Measurements from ENCODE around the gene SORBS1.

Gene SORBS1

GRCh38 chr10:95537542-95537927 is 23.6 kb downstream of the SORBS1 start:
- no peak overlapping the region for H2AK5ac ChIP-seq (ENCODE audit: low read length)
- H3K4me2 ChIP-seq (ENCODE audit: low read length) = no peak overlapping the region
- H2BK120ac ChIP-seq (ENCODE audit: low read depth, low read length) = no peak overlapping the region
- no peak overlapping the region for H3K56ac ChIP-seq (ENCODE audit: low read length)
- DNase-seq = no peak
- H3K4me3 ChIP-seq (ENCODE audit: low read length) = no peak overlapping the region
- H2BK15ac ChIP-seq (replicated peaks; ENCODE audit: low read depth) = no peak overlapping the region
- H3K4ac ChIP-seq (ENCODE audit: low read depth, low read length) = no peak overlapping the region
- no peak overlapping the region for H2BK5ac ChIP-seq (ENCODE audit: low read length)
- peaks cover 5% of the 10 kb centered on the region for H3K79me1 ChIP-seq (ENCODE audit: low read length)
- H3K36me3 ChIP-seq (ENCODE audit: control insufficient read depth, insufficient read depth, low read length) = no peaks in the 10 kb centered on the region
- peaks cover 3% of the 10 kb centered on the region for H3K79me2 ChIP-seq (ENCODE audit: control insufficient read depth, insufficient read depth, low read length)
- no peak overlapping the region for H3K27ac ChIP-seq (ENCODE audit: low read depth, low read length)
- H3K23ac ChIP-seq (ENCODE audit: low read length) = no peak overlapping the region
- no peak overlapping the region for H4K5ac ChIP-seq (ENCODE audit: low read length)
- H3K4me1 ChIP-seq (ENCODE audit: control insufficient read depth, low read depth, low read length) = peaks cover 27% of the 10 kb centered on the region
- H3K27me3 ChIP-seq (ENCODE audit: insufficient read depth, low read length, poor library complexity) = no peaks in the 10 kb centered on the region
- H3K9ac ChIP-seq (ENCODE audit: low read length) = no peak overlapping the region
- WGBS (ENCODE audit: extremely low coverage, insufficient coverage, low lambda C conversion rate) = no CpG with 5 or more reads among the region's 4 CpGs
- H3K18ac ChIP-seq (ENCODE audit: low read length) = no peak overlapping the region
- H4K8ac ChIP-seq (ENCODE audit: low read depth, low read length) = no peak overlapping the region

DNA sequence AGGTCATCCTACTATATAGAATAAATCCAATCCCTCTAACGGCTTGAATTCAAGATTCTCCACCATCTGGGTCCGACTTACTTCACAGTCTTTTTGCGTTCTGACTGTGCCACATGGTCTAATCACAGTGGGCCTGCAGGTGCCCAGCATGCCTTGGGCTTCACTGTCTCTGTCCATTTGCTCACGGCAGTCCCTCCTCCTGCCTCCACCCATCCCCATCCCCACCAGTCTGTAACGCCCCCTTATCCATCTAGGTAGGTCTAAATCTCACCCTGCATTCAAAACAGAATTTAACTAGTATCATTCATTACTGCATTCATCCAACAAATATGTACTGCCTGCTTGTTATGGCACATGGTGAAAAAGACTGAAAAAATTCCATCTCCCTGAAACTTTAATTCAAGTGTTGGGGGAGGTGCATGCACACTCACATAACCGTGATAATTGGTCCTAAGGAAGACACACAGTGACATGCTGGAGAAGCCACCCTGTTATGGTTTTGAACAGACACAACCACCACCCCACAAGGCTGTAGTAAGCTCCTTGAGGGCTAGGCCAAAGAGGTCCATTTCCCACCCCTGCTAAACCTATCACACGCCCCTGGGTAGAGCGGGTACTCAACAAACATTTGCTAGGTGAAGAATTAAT is 24.2 kb downstream of the SORBS1 start:
- Histone ChIP-seq H3K4ac (ENCODE audit: low read depth, low read length) (no peak overlapping the region), H4K8ac (ENCODE audit: low read depth, low read length) (no peak overlapping the region), H2BK120ac (ENCODE audit: low read depth, low read length) (no peak overlapping the region), H3K56ac (ENCODE audit: low read length) (no peak overlapping the region), H3K27me3 (ENCODE audit: insufficient read depth, low read length, poor library complexity) (no peaks in the 10 kb centered on the region), H3K23ac (ENCODE audit: low read length) (no peak overlapping the region), H2AK5ac (ENCODE audit: low read length) (peak overlapping the region; percentile 20), H3K9ac (ENCODE audit: low read length) (no peak overlapping the region), H3K18ac (ENCODE audit: low read length) (no peak overlapping the region), H2BK15ac (replicated peaks; ENCODE audit: low read depth) (no peak overlapping the region), H4K5ac (ENCODE audit: low read length) (no peak overlapping the region), H3K79me1 (ENCODE audit: low read length) (peaks cover 5% of the 10 kb centered on the region), H3K4me1 (ENCODE audit: control insufficient read depth, low read depth, low read length) (peaks cover 30% of the 10 kb centered on the region), H3K4me2 (ENCODE audit: low read length) (no peak overlapping the region), H3K27ac (ENCODE audit: low read depth, low read length) (no peak overlapping the region), H3K79me2 (ENCODE audit: control insufficient read depth, insufficient read depth, low read length) (peaks cover 3% of the 10 kb centered on the region), H3K4me3 (ENCODE audit: low read length) (no peak overlapping the region), H2BK5ac (ENCODE audit: low read length) (no peak overlapping the region), H3K36me3 (ENCODE audit: control insufficient read depth, insufficient read depth, low read length) (no peaks in the 10 kb centered on the region)
- DNase-seq = no peak
- WGBS (ENCODE audit: extremely low coverage, insufficient coverage, low lambda C conversion rate) = no CpG with 5 or more reads among the region's 8 CpGs

GRCh38 chr10:95536017-95536416 is 25.2 kb downstream of the SORBS1 start:
- H4K8ac ChIP-seq (ENCODE audit: low read depth, low read length) = no peak overlapping the region
- no CpG with 5 or more reads among the region's 8 CpGs for WGBS (ENCODE audit: extremely low coverage, insufficient coverage, low lambda C conversion rate)

DNA sequence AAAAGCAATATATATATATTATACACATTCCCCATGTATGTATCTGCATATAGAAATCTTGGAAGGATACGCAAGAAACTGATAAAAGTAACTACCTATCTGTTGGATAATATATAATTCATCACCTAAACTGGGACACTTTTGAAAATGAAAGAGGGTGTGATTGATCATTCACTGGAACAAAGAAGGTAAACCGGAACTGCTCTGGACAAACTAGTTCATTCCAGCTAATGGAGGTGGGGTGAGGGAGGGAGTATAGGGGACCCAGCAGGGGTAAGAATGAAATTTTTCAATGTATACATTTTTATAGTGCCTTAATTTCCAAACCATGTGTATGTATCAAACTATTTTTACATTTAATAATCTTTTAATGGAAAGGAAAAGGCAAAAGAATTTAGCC is 25.6 kb downstream of the SORBS1 start:
- Histone ChIP-seq H3K23ac (ENCODE audit: low read length) (no peak overlapping the region), H2BK15ac (replicated peaks; ENCODE audit: low read depth) (no peak overlapping the region), H3K27ac (ENCODE audit: low read depth, low read length) (no peak overlapping the region), H3K4me3 (ENCODE audit: low read length) (no peak overlapping the region), H3K79me2 (ENCODE audit: control insufficient read depth, insufficient read depth, low read length) (no peaks in the 10 kb centered on the region), H2BK120ac (ENCODE audit: low read depth, low read length) (no peak overlapping the region), H3K18ac (ENCODE audit: low read length) (no peak overlapping the region), H3K9ac (ENCODE audit: low read length) (no peak overlapping the region), H4K8ac (ENCODE audit: low read depth, low read length) (no peak overlapping the region), H2BK5ac (ENCODE audit: low read length) (no peak overlapping the region), H3K56ac (ENCODE audit: low read length) (no peak overlapping the region), H4K5ac (ENCODE audit: low read length) (no peak overlapping the region), H2AK5ac (ENCODE audit: low read length) (no peak overlapping the region), H3K36me3 (ENCODE audit: control insufficient read depth, insufficient read depth, low read length) (no peaks in the 10 kb centered on the region), H3K4me1 (ENCODE audit: control insufficient read depth, low read depth, low read length) (peaks cover 18% of the 10 kb centered on the region), H3K4ac (ENCODE audit: low read depth, low read length) (no peak overlapping the region), H3K4me2 (ENCODE audit: low read length) (no peak overlapping the region), H3K79me1 (ENCODE audit: low read length) (peaks cover 3% of the 10 kb centered on the region), H3K27me3 (ENCODE audit: insufficient read depth, low read length, poor library complexity) (no peaks in the 10 kb centered on the region)
- no peak for DNase-seq
- no CpG with 5 or more reads among the region's 2 CpGs for WGBS (ENCODE audit: extremely low coverage, insufficient coverage, low lambda C conversion rate)

More at GRCh38 chr10:95536017-95536416, 25.2 kb downstream of the SORBS1 start:
- no peak overlapping the region for H2AK5ac ChIP-seq (ENCODE audit: low read length)
- no peak overlapping the region for H3K23ac ChIP-seq (ENCODE audit: low read length)
- no peak for DNase-seq
- no peak overlapping the region for H4K5ac ChIP-seq (ENCODE audit: low read length)
- no peaks in the 10 kb centered on the region for H3K36me3 ChIP-seq (ENCODE audit: control insufficient read depth, insufficient read depth, low read length)
- H3K56ac ChIP-seq (ENCODE audit: low read length) = peak overlapping the region; percentile 19
- no peaks in the 10 kb centered on the region for H3K79me2 ChIP-seq (ENCODE audit: control insufficient read depth, insufficient read depth, low read length)
- no peak overlapping the region for H3K4me3 ChIP-seq (ENCODE audit: low read length)
- no peaks in the 10 kb centered on the region for H3K27me3 ChIP-seq (ENCODE audit: insufficient read depth, low read length, poor library complexity)
- H3K4me1 ChIP-seq (ENCODE audit: control insufficient read depth, low read depth, low read length) = peaks cover 21% of the 10 kb centered on the region
- no peak overlapping the region for H3K4me2 ChIP-seq (ENCODE audit: low read length)
- no peak overlapping the region for H3K9ac ChIP-seq (ENCODE audit: low read length)
- H3K18ac ChIP-seq (ENCODE audit: low read length) = peak overlapping the region; percentile 46
- no peak overlapping the region for H2BK5ac ChIP-seq (ENCODE audit: low read length)
- H2BK15ac ChIP-seq (replicated peaks; ENCODE audit: low read depth) = peak overlapping the region; percentile 10
- H3K79me1 ChIP-seq (ENCODE audit: low read length) = peaks cover 1% of the 10 kb centered on the region
- no peak overlapping the region for H3K27ac ChIP-seq (ENCODE audit: low read depth, low read length)
- no peak overlapping the region for H2BK120ac ChIP-seq (ENCODE audit: low read depth, low read length)
- no peak overlapping the region for H3K4ac ChIP-seq (ENCODE audit: low read depth, low read length)

- Histone ChIP-seq H3K23ac (ENCODE audit: low read length) (no peak overlapping the region), H3K4ac (ENCODE audit: low read depth, low read length) (no peak overlapping the region), H3K56ac (ENCODE audit: low read length) (peak overlapping the region; percentile 40), H2BK5ac (ENCODE audit: low read length) (peak overlapping the region; percentile 66), H3K9ac (ENCODE audit: low read length) (no peak overlapping the region), H4K8ac (ENCODE audit: low read depth, low read length) (no peak overlapping the region), H2BK120ac (ENCODE audit: low read depth, low read length) (no peak overlapping the region), H3K4me3 (ENCODE audit: low read length) (no peak overlapping the region), H2AK5ac (ENCODE audit: low read length) (peak overlapping the region; percentile 57), H3K27ac (ENCODE audit: low read depth, low read length) (no peak overlapping the region), H3K79me2 (ENCODE audit: control insufficient read depth, insufficient read depth, low read length) (no peaks in the 10 kb centered on the region), H3K79me1 (ENCODE audit: low read length) (peaks cover 6% of the 10 kb centered on the region), H3K4me2 (ENCODE audit: low read length) (no peak overlapping the region), H3K27me3 (ENCODE audit: insufficient read depth, low read length, poor library complexity) (no peaks in the 10 kb centered on the region), H4K5ac (ENCODE audit: low read length) (no peak overlapping the region), H3K36me3 (ENCODE audit: control insufficient read depth, insufficient read depth, low read length) (no peaks in the 10 kb centered on the region), H3K4me1 (ENCODE audit: control insufficient read depth, low read depth, low read length) (peaks cover 13% of the 10 kb centered on the region), H3K18ac (ENCODE audit: low read length) (peak overlapping the region; percentile 77), H2BK15ac (replicated peaks; ENCODE audit: low read depth) (no peak overlapping the region)
- WGBS (ENCODE audit: extremely low coverage, insufficient coverage, low lambda C conversion rate) = no CpG with 5 or more reads among the region's 6 CpGs
- peak; percentile 46 for DNase-seq
Observed at GRCh38 chr10:95533590-95533989, 27.6 kb downstream of the SORBS1 start.

- H2BK120ac ChIP-seq (ENCODE audit: low read depth, low read length) = no peak overlapping the region
- no peak overlapping the region for H4K5ac ChIP-seq (ENCODE audit: low read length)
- peaks cover 13% of the 10 kb centered on the region for H3K4me1 ChIP-seq (ENCODE audit: control insufficient read depth, low read depth, low read length)
- no peak overlapping the region for H2BK15ac ChIP-seq (replicated peaks; ENCODE audit: low read depth)
- H4K8ac ChIP-seq (ENCODE audit: low read depth, low read length) = no peak overlapping the region
- no peak overlapping the region for H3K23ac ChIP-seq (ENCODE audit: low read length)
- H3K9ac ChIP-seq (ENCODE audit: low read length) = no peak overlapping the region
- H3K4me3 ChIP-seq (ENCODE audit: low read length) = no peak overlapping the region
- H2AK5ac ChIP-seq (ENCODE audit: low read length) = no peak overlapping the region
- peak overlapping the region; percentile 30 for H2BK5ac ChIP-seq (ENCODE audit: low read length)
- H3K18ac ChIP-seq (ENCODE audit: low read length) = no peak overlapping the region
- no peak overlapping the region for H3K4me2 ChIP-seq (ENCODE audit: low read length)
- peaks cover 6% of the 10 kb centered on the region for H3K79me1 ChIP-seq (ENCODE audit: low read length)
- no peak for DNase-seq
- H3K36me3 ChIP-seq (ENCODE audit: control insufficient read depth, insufficient read depth, low read length) = no peaks in the 10 kb centered on the region
- no CpG with 5 or more reads among the region's 2 CpGs for WGBS (ENCODE audit: extremely low coverage, insufficient coverage, low lambda C conversion rate)
- H3K56ac ChIP-seq (ENCODE audit: low read length) = no peak overlapping the region
- no peak overlapping the region for H3K27ac ChIP-seq (ENCODE audit: low read depth, low read length)
- H3K4ac ChIP-seq (ENCODE audit: low read depth, low read length) = no peak overlapping the region
- H3K79me2 ChIP-seq (ENCODE audit: control insufficient read depth, insufficient read depth, low read length) = no peaks in the 10 kb centered on the region
- H3K27me3 ChIP-seq (ENCODE audit: insufficient read depth, low read length, poor library complexity) = no peaks in the 10 kb centered on the region
Observed at GRCh38 chr10:95532536-95532935, 28.6 kb downstream of the SORBS1 start.

Data from mesendoderm (in vitro differentiated cells).